ENCODE results near the gene GATA1.

The GATA1 gene

DNA sequence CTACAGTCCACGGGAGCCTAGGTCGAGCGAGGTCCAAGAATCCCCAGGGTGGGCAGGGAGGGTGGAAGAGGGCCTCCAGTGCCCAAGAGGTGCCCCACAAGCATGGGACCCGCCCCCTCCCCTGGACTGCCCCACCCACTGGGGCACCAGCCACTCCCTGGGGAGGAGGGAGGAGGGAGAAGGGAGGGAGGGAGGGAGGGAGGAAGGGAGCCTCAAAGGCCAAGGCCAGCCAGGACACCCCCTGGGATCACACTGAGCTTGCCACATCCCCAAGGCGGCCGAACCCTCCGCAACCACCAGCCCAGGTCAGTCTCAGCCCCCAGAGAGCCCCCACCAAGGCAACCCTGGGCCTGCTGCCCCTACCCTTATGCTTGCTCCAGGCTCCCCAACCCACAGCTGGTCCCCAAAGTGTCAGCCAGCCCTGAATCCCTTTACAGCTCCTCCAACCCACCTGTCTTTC is at the start of gene GATA1:
Gene GATA1 (plus strand): TSS at position 250 of the 460 bp plus-strand sequence. CDS start 4,520 bp downstream, outside the sequence.
- DNase-seq (ENCODE audit: low read depth) = no peak

DNA sequence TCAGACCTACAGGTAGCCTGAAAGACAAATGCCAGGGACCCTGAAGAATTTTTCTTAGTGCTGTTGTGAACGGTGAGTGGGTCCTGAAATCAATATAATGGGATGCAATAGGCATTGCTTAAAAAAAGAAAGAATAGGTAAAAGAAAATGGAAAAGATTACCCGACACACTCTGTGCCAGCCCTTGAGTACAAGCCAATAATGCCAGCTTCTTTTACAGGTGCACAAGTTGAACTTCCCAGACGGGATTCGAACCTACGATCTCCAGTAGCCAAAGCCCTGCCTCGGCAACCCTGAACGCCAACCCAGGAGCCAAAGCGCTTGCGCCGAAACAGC is 49.5 kb upstream of the GATA1 start:
- no peak for DNase-seq (ENCODE audit: low read depth)

DNA sequence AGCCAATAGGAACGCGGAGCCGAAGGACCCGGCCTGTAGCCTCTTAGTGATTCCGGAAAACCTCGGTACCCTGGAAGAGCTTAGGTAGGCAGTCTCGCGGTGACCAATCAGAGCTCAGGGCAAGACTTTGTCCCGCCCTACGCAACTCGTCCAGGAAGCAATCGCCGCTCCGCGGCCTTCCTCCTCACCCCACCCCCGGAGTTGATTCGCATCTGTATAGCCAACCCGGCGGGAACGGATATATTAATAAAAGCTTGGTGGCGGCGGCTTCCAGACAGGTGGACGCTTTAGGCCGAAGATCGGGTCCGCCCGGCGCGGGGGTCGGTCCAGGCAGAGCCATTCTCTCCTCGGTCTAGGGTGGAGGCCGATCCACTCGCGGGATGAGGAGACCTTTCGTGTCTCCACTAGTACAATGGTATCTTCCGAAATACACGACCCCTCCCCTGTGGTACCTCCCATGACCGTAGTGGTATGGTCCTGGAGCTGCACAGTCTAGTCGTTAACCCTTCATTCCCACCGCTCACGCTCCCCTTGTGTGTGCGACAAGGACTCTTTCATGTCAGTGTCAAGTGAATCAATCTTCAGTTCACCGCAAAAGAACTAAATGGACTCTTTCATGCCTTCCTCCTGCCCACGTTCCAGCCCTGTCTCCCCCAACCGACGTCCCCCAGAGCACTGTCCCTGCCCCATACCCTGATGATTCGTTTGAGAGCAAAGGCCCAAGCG is 49.0 kb upstream of the GATA1 start:
- peak; percentile 55 for DNase-seq (ENCODE audit: low read depth)

DNA sequence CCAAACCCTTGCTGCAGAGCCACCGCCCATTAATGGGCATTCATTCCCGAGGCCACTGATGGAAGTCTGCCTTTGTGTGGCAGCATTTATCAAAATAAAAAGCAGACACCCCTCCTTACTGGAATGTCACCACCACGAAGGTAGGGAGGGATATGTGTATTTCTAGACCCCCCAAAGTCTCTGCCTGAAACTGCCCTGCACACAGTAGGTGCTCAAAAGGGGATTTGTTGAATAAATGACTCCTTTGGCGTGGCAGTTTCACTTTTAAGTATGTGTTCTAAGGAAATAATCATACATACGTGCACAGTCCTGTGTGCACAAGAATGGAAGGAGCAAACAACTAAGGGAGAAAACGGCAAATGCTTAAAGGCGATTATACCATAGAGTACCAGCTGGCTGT is 48.5 kb upstream of the GATA1 start:
- no peak for DNase-seq (ENCODE audit: low read depth)

DNA sequence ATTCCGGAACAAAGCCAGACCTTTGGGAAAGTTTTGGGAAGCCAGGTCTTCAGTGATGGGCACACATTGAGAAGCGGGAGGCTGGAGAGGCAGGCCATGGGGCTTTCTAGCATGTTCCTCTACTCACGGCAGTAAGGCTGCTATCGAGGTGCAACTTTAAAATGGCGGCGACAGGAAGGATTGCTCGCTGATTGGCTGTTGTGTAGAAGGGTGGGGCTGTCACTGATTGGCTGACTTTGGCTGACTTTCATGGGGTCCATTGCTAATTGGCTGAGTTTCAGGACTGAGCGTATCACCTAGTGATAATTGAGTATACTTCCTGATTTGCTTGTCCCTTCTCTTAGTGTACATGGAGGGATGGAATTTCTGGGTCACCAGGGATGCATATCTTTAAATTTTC is 44.6 kb upstream of the GATA1 start:
- no peak for DNase-seq (ENCODE audit: low read depth)

DNA sequence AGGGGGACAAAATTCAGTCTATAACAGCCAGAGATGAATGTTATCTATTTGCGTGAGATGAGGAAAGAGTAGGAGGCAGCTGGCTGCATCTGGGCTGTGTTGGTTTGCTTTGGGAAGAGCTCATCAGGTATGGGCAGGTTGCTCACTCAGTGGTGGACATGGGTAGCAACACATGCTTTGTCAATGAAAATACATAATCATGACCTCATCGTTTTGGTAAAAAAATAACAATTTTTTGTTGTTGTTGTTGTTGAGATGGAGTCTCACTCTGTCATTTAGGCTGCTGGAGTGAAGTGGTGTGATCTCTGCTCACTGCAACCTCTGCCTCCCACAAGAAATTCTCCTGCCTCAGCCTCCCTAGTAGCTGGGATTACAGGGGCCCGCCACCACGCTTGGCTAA is 41.2 kb upstream of the GATA1 start:
- no peak for DNase-seq (ENCODE audit: low read depth)

DNA sequence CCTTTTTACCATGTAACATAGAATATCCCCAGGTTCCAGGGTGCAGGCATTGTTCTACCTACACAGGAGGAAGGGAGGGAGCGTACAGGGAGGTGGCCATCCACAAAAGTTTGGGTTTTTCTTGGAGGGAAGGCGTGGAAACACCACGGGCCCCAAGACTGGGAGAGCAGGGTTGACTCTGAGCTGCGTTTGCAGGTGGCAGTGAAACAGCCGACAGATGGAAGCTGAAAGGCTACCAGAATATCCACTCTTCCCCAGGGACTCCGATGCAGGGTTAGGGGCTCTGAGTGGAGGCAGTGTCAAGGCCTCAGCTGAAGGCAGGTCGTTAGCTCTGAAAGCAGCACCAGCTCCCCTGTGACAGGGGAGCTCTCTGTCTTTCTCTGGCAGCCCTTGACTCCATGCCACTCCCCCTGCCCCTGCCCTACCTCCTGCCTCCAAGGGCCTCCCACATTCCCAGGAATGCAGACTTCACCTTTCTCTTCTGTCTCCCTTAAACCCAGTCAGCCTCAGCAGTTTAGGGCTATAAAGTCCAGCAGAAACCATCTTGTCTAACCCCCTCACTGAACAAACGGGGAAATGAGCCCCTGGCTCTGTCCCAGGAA is 38.9 kb upstream of the GATA1 start:
- DNase-seq (ENCODE audit: low read depth) = no peak

DNA sequence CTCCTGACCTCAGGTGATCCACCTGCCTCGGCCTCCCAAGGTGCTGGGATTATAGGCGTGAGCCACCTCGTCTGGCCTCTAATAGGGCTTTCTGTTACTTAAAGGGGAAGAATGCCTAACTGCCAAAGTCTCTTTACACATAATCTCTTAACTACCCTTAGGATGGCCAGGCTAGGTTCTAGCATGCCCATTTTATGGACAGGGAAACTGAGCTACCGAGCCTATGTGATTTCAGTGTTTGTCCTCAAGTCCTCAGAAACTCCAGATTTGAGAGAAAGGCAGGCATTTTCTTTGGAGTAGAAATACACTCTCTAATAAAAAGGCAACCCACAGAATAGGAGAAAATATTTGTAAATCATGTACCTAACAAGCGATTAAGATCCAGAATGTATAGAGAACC is 37.2 kb upstream of the GATA1 start:
- no peak for DNase-seq (ENCODE audit: low read depth)

DNA sequence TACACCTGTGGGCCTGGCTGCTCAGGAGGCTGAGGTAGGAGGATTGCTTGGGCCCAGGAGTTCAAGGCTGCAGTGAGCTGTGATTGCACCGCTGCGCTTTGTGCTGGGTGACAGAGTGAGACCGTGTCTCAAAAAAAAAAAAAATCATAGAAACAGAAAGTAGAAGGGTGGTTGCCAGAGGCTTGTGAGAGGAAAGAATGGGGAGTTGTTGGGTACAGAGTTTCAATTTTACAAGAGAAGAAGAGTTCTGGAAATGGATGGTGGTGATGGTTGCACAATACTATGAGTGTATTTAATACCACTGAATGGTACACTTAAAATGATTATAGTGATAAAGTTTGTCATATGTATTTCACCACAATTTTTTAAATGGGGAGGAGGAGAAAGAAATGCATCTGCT is 35.0 kb upstream of the GATA1 start:
- no peak for DNase-seq (ENCODE audit: low read depth)

DNA sequence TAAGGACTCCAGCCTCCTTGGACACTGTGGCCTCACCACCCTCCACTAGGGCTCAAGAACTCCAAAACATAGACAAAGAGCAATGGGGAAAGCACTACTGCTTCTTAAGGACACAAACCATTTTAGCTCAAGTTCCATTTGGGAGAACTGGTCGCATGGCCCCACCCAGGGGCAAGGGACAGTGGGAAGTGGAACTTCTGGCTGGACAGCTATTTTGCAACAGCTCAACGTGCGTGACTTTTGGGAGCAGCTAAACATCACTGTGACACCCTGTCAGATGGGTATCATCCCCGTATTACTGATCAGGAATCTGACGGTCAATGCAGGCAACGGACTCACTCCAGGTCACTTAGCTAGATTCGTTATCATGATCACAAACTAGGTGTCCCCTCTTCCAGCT is 33.9 kb upstream of the GATA1 start:
- DNase-seq (ENCODE audit: low read depth) = no peak

DNA sequence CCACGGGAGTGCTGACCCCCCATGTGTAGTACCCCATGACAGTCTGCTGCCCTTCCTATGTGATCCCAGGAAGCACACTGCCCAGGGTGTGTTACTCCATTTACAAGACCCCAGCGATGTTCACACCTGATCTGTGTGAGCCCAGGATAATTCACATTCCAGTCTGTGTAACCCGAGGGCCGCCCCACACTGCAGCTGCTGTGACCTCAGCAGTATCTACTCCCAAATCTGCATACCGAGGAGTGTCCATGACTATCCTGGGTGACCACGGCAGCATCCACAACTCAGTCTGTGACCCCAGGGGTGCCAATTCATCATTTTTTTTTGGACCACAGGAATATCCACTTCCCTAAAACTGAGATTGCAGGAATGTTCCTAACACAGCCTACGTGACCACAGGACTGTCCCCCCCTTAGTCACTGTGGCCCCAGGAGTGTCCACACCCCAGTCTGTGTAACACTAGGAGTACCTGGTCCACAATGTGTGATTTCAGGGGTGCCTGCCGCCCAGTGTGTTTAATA is 32.6 kb upstream of the GATA1 start:
- DNase-seq (ENCODE audit: low read depth) = no peak

DNA sequence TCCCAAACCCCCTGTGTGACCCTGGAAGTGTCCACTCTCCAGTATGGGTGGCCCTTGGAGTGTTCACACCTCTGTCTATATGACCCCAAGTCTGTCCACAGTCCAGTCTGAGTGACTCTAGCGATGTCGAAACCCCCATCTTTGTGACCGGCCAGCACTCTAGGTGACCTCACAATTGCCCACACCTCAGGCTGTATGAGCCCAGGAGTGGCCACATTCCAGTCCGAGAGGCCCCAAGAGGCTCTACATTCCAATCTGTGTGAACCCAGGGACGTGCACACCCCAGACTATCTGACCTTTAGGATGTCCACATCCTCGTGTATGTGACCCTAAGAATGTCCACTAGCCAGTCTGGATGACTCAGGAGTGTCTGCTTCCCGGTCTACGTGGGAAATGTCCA is 32.2 kb upstream of the GATA1 start:
- no peak for DNase-seq (ENCODE audit: low read depth)

DNA sequence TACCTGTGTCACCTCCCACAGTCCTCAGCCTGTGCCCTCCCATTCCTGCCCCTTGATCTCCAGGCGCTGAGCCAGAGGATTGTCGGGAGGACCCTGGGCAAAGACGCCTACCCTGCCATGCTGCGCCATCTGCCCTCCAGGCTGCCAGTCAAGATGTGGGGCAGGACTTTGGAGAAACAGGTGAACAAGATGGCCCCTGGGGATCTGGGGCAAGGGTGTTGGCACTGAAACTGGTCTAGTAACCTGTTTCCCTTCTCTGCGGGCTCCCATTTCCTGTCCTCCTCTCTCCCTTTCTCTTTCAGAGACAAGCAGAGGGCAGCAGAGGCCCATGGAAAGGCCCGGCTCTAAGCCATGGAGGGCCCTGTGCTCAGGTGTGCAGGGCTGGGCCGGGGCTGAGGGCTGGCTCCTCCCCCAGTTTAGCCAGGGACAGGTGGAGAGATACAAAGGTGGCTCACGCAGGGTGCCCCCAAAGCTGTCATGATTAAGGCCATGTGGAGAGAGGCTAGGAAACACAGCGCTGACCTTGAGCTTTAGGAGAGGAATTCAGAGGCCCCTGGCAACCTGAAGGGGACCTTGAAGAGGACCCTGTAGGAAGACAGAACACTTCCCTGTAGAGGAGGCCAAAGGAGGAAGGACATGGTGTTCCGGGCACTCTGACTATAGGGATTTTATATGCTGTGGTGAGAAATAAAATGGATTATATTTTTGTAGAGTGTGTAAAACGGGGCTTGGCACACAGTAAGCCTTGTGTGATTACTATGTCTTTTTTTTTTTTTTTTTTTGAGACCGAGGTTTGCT is 24.5 kb upstream of the GATA1 start, which contains the start of gene GLOD5:
Gene GLOD5 (plus strand): TSS at position 74 of the 798 bp plus-strand sequence. CDS start 44 bp downstream, at position 118.
- no peak for DNase-seq (ENCODE audit: low read depth)

DNA sequence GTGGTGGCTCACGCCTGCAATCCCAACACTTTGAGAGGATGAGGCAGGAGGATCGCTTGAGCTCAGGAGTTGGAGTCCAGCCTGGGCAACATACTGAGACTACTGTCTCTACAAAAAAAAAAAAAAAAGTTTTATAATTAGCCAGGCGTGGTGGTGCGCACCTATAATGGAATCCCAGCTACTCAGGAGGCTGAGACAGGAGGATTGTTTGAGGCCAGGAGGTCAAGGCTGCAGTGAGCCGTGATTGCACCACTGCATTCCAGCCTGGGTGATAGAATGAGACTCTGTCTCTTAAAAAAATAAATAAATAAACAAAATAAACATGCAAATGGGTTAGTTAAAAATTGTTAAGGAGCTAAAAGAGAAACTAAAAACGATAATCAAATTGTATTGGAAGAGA is 17.2 kb upstream of the GATA1 start:
- DNase-seq (ENCODE audit: low read depth) = no peak

DNA sequence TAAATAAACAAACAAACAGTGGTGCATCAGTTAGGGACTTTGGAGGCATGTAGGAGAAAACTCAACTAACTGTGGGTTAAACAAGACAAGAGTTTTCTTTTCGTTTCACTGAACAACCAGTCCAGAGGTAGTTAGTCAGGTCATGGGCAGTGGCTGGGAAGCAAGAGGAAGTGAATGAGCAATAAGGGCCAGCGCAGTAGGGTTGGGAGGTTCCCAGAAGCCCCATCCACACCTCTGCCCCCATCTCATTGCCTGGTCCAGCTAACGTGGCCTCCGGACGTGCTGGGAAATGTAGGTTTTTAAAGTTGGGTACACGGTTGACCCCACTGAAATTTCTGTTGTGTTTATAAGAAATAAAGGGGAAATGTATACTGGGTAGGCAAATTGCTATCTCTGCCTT is 16.1 kb upstream of the GATA1 start:
- DNase-seq (ENCODE audit: low read depth) = no peak

DNA sequence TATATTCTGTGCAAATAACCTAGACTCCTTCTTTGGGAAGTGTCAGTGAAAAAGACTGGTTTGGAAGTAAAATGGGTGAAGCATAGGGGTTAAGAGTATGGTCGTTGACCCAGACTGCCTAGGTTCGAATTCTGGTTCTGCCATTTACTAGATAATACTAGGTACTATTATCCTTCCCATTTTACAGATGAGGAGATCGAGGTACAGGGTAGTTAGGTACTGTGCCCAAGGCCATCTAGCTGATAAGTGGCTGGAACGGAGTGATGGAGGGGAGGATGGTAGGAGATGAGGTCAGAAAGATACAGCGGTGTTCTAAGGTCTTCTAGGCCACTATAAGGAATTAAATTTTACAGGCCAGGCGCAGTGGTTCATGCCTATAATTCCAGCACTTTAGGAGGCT is 13.8 kb upstream of the GATA1 start:
- DNase-seq (ENCODE audit: low read depth) = no peak

DNA sequence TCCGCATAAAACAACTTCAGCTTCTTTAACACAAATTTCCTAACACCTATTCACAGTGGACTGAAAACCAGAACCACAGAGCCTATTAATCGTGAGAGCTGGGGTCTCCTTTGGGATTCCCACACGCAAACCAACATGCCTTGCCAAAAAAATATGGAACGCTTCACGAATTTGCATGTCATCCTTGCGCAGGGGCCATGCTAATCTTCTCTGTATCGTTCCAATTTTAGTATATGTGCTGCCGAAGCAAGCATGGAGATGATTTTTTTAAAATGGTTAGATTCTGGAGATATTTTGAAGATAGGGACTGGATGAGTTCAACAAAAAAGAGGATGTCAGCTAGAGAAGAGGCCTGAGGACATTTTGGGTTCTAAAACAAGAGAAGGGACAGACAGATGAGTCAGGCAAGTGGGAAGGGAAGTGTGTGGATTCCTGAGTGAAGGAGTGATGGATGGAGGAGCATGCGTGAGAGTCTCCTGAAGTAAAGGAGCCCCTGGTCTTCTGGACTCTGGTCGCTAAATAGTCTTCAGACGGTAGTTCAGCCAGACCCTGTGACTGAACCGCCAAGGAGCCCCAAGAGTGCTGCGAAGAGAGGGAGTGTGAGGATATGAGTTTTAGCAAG is 9.5 kb upstream of the GATA1 start:
- DNase-seq (ENCODE audit: low read depth) = no peak

DNA sequence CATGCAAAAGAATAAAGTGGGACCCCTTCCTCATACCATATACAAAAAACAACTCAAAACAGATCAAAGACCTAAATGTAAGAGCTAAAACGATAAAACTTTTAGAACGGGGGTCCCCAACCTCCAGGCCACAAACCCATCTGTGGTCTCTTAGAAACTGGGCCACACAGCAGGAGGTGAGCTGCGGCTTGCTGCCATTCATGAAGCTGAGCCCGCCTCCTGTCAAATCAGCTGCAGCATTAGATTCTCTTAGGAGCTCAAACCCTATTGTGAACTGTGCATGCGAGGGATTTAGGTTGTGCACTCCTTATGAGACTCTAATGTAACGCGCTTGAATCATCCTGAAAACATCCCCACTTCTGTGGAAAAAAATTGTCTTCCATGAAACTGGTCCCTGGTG is 7.0 kb upstream of the GATA1 start:
- no peak for DNase-seq (ENCODE audit: low read depth)

DNA sequence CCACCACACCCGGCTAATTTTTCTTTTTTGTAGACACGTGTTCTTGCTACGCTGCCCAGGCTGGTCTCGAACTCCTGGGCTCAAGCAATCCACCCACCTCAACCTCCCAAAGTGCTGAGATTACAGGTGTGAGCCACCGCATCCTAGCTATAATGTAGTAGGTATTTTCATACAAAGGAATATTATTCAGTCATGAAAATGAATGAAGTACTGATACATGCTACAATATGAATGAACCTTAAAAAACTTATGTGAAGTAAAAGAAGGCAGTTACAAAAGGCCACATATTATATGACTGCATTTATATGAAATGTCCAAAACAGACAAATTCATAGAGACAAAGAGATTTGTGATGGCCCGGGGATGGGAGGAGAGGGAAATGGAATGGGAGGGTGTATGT is 4.7 kb upstream of the GATA1 start:
- DNase-seq (ENCODE audit: low read depth) = no peak

DNA sequence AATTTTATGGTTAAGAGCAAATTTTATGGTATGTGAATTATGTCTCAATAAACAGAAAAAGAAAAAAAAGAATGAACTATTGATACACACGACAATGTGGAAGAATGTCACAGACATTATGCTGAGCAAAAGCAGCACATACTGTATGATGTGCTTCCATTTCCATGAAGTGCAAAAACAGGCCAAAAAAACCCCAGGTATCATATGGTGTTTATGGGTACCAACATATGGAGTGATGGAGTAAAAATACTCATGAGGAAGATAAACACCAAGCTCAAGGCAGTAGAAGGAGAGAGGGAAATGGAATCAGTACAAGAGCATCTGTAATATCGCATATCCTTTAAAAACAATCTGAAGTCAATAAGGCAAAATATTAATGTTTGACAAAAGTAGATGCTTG is 4.2 kb upstream of the GATA1 start:
- no peak for DNase-seq (ENCODE audit: low read depth)

DNA sequence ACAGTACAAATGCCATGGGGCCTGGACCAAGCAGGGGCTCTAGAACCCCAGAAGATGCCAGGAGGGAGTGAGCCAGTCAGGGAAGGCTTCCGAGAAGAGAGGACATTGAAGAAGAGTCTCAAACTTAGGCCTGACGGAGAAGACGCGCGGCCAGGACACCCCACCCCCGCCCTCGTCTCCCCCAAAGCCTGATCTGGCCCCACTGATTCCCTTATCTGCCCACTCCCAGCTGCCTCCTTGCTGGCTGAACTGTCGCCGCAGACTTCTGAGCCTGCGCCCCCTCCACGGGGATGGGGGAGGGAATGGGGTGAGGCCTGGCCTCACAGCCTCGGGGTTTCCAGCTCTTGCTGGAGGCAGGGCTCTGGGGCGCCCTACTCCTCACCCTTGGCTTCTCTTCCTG is 3.6 kb upstream of the GATA1 start:
- no peak for DNase-seq (ENCODE audit: low read depth)

DNA sequence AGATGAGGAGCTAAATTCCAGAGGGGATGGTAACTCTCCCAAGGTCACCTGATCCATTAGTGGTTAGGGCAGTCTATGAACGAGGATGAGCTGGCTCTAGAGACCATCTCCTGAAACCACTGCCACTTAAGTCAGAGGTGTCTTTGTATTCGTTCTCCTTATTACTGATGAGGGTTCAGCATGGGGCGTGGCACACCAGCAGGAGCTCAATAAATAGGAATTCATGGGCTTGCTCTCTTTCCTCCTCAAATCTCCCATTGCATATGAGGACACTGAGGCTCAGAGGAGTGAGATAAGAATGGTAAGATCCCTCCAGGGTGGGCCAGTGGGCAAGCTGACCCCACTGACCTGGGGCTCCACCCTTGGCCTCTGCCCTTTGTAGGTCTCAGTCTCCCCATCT is 1.7 kb upstream of the GATA1 start:
- no peak for DNase-seq (ENCODE audit: low read depth)

DNA sequence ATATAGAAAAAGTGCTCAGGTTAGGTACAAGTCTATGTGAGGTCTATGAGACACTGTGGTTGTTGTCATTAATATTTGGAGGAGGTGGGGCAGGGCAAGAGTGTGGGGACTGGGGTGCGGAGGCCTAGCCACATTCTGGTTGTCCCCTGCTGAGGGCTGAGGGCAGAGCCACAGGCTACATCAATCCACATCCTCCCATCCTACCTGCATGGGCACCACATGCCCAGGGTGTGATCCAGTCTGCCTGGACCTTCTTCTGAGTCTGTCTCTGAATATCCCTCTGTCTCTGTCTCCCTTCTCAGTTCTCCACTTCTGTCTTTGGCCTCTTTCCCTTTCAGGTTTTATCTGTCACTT is 1.2 kb upstream of the GATA1 start:
- DNase-seq (ENCODE audit: low read depth) = no peak

Measured in stimulated activated CD8-positive, alpha-beta memory T cell treated with anti-CD3 and anti-CD28 coated beads, Interleukin-15, amount 100 ng/mL, for 1 hour (primary cell).